Esophagus muscularis mucosa (tissue), 3 donors: ENCODE data around the gene MANEA.

ENCODE experiments used
- POLR2A ChIP-seq: fragments of 450-650 bp; IDR thresholded peaks from one replicate; pipeline ENCODE4 v1.6.1; 2017; ENCODE audit warnings: antibody characterized with exemption, moderate library complexity, mild to moderate bottlenecking, low read depth
- TF ChIP-seq, protein P1 (sequence below), 3 experiments: fragments of 200-600 bp in 2 of 3; fragments of 450-650 bp in 1 of 3; sonication (generic) in 2 of 3; IDR thresholded peaks; one replicate each; pipeline ENCODE4 v1.5.1; 2017 to 2019; ENCODE audit warnings: antibody characterized with exemption in 3 of 3, mild to moderate bottlenecking in 2 of 3, moderate library complexity in 1 of 3

DNA sequence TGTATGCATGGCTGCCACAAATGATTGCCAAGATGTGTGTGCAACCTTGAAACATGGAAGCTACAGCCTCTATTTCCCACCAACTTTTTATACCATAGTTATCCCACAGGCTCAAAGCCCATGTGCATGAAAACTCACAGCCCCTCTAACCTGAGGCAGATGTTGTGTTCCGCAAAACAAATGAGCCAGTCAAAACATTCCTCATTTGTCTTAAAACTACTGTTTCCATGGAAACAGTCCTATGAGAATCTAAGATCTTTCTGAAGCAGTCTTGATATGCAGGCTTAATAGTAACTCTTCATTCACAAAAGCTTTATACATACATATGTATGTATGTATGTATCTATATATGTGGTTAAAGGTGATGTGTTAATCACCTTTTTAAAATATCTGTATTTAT lies 31.2 kb upstream of the MANEA start:
- TF ChIP-seq, protein P1, sequence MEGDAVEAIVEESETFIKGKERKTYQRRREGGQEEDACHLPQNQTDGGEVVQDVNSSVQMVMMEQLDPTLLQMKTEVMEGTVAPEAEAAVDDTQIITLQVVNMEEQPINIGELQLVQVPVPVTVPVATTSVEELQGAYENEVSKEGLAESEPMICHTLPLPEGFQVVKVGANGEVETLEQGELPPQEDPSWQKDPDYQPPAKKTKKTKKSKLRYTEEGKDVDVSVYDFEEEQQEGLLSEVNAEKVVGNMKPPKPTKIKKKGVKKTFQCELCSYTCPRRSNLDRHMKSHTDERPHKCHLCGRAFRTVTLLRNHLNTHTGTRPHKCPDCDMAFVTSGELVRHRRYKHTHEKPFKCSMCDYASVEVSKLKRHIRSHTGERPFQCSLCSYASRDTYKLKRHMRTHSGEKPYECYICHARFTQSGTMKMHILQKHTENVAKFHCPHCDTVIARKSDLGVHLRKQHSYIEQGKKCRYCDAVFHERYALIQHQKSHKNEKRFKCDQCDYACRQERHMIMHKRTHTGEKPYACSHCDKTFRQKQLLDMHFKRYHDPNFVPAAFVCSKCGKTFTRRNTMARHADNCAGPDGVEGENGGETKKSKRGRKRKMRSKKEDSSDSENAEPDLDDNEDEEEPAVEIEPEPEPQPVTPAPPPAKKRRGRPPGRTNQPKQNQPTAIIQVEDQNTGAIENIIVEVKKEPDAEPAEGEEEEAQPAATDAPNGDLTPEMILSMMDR (IDR thresholded peaks at IDR 0.05) = no peak
- TF ChIP-seq POLR2A = no peak
